GM21447 (cell line): ENCODE data around the gene ADGRL2.

Experiments used
- ATAC-seq: cut with Tn5 transposase; IDR thresholded peaks from one replicate; pipeline ENCODE4 v1.9.1; 2021; ENCODE audit not compliant: unreplicated experiment

The ADGRL2 gene

GRCh38 chr1:81800695-81801650 is at the start of gene ADGRL2:
ADGRL2 (plus strand) TSS chr1:81800934; CDS start chr1:81836985, 36,051 bp downstream.
- ATAC-seq, result no peak

- ATAC-seq, result no peak
Observed at GRCh38 chr1:81752840-81753239, 47.9 kb upstream of the ADGRL2 start.

- ATAC-seq, result no peak
Observed at GRCh38 chr1:81754424-81754823, 46.3 kb upstream of the ADGRL2 start.

GRCh38 chr1:81756872-81757271 is 43.9 kb upstream of the ADGRL2 start:
- ATAC-seq, result no peak

- ATAC-seq, result no peak
Observed at GRCh38 chr1:81757398-81758020, 43.2 kb upstream of the ADGRL2 start.

- no peak for ATAC-seq
Observed at GRCh38 chr1:81758181-81758580, 42.6 kb upstream of the ADGRL2 start.

- ATAC-seq, result no peak
Observed at GRCh38 chr1:81760477-81761097, 40.1 kb upstream of the ADGRL2 start.

- ATAC-seq, result no peak
Observed at GRCh38 chr1:81775510-81775909, 25.2 kb upstream of the ADGRL2 start.

- no peak for ATAC-seq
Observed at GRCh38 chr1:81780705-81781454, 19.9 kb upstream of the ADGRL2 start.

GRCh38 chr1:81781749-81782148 is 19.0 kb upstream of the ADGRL2 start:
- ATAC-seq, result no peak

GRCh38 chr1:81792184-81792583 is 8.6 kb upstream of the ADGRL2 start:
- ATAC-seq, result no peak

- no peak for ATAC-seq
Observed at GRCh38 chr1:81797701-81798100, 3.0 kb upstream of the ADGRL2 start.

GRCh38 chr1:81799939-81800694 is 617 bp upstream of the ADGRL2 start:
- ATAC-seq, result no peak

- no peak for ATAC-seq
Observed at GRCh38 chr1:81801651-81802456, 1.1 kb downstream of the ADGRL2 start.

- ATAC-seq, result no peak
Observed at GRCh38 chr1:81802457-81802706, 1.6 kb downstream of the ADGRL2 start.

- no peak for ATAC-seq
Observed at GRCh38 chr1:81802707-81803430, 2.1 kb downstream of the ADGRL2 start.

GRCh38 chr1:81803431-81804110 is 2.8 kb downstream of the ADGRL2 start:
- ATAC-seq, result no peak

- ATAC-seq, result no peak
Observed at GRCh38 chr1:81804312-81804711, 3.6 kb downstream of the ADGRL2 start.
